ENCODE measurements around the gene TOGARAM2. TPM values are rescaled to one million over a fixed set of nuclear protein-coding genes. Genes with fewer than 3 reads are reported as not detected.
A peak's percentile ranks its signal among the peaks of the same experiment; 100 is the strongest.

TOGARAM2 gene
- total and polyA plus RNA-seq, 2 experiments from 2014 or later = 1.8 TPM

DNA sequence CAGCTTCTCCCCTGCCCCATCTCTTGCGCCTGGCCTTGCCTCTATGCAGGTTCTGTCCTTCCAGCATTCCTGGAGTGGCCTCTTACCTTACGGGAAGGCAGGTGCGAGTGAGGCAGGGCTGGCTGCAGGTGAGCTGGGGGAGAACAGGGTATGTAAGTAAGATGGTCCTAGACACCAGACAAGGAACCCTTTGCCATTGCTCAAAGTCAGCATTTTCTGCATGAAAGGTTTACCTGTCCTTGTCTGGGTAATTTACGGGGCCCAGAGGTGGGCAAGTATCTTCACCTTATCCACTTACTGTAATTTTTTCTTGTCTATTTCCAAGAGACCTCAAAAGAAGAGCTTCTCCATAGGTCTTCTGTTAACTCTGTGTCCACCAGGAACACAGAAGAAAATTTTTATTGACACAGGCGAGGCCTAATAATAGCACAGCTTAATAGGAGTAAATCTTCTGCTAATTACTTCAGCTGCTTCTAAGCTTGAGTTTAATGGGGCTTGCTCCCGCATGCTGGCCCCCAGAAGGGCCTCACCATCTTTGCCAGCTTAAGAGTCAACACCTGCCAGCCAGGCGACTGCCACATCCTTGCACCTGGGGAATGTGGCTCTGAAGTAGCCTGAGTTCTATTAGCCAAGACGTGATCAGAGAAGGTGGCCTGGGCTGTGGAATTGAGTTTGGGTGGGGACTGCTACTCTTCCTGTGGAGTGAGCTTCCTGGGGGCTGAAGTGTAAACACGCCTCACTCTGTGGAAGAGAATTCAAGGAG lies 66.2 kb downstream of the TOGARAM2 start:
- peak overlapping the region; percentile 56; the same call in 1 of the 2 replicates for H3K27ac Mint-ChIP-seq
- Histone ChIP-seq H3F3A (replicated peaks; ENCODE audit: low read depth) (no peaks in the 10 kb centered on the region), H4K20me1 (replicated peaks; ENCODE audit: insufficient read depth) (no peaks in the 10 kb centered on the region), H3K79me2 (replicated peaks; ENCODE audit: insufficient read depth) (no peaks in the 10 kb centered on the region), H3K27ac (ENCODE audit: low read depth) (no peak overlapping the region), H3K27me3 (ENCODE audit: insufficient read depth) (no peaks in the 10 kb centered on the region), H3K4me1 (ENCODE audit: insufficient read depth) (peaks cover 7% of the 10 kb centered on the region; the same call in 1 of the 2 replicates), H3K36me3 (ENCODE audit: insufficient read depth) (no peaks in the 10 kb centered on the region), H3K4me3 (no peak overlapping the region), H2AFZ (no peak overlapping the region), H3K9me2 (ENCODE audit: insufficient read depth) (no peaks in the 10 kb centered on the region), H3K4me2 (no peak overlapping the region)
- no peaks in the 10 kb centered on the region for H3K9me3 Mint-ChIP-seq
- no peak for ATAC-seq
- TF ChIP-seq, protein P1, sequence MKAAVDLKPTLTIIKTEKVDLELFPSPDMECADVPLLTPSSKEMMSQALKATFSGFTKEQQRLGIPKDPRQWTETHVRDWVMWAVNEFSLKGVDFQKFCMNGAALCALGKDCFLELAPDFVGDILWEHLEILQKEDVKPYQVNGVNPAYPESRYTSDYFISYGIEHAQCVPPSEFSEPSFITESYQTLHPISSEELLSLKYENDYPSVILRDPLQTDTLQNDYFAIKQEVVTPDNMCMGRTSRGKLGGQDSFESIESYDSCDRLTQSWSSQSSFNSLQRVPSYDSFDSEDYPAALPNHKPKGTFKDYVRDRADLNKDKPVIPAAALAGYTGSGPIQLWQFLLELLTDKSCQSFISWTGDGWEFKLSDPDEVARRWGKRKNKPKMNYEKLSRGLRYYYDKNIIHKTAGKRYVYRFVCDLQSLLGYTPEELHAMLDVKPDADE (IDR thresholded peaks at IDR 0.05) = no peak
- TF ChIP-seq EZH2 (IDR thresholded peaks at IDR 0.05; ENCODE audit: low read depth, unreplicated experiment) (no peak), POLR2AphosphoS5 (IDR thresholded peaks at IDR 0.05; ENCODE audit: low read depth) (no peak), EZH2phosphoT487 (IDR thresholded peaks at IDR 0.05; ENCODE audit: unreplicated experiment) (no peak), NANOG (IDR thresholded peaks at IDR 0.05; ENCODE audit: borderline replicate concordance) (no peak), ZNF331 (CRISPR knock-in tag; IDR thresholded peaks at IDR 0.05; ENCODE audit: low read depth) (no peak), REST (IDR thresholded peaks at IDR 0.05; ENCODE audit: unreplicated experiment) (no peak), CTCF (conservative IDR thresholded peaks at IDR 0.05; ENCODE audit: low read depth in 2 of 2) (no peak), CREB1 (CRISPR knock-in tag; IDR thresholded peaks at IDR 0.05; ENCODE audit: low read depth) (no peak), JUNB (IDR thresholded peaks at IDR 0.05; ENCODE audit: unreplicated experiment) (no peak), ZNF114 (CRISPR knock-in tag; IDR thresholded peaks at IDR 0.05) (no peak), STAT1 (IDR thresholded peaks at IDR 0.05; ENCODE audit: unreplicated experiment) (no peak)
- TF ChIP-seq, protein P2, sequence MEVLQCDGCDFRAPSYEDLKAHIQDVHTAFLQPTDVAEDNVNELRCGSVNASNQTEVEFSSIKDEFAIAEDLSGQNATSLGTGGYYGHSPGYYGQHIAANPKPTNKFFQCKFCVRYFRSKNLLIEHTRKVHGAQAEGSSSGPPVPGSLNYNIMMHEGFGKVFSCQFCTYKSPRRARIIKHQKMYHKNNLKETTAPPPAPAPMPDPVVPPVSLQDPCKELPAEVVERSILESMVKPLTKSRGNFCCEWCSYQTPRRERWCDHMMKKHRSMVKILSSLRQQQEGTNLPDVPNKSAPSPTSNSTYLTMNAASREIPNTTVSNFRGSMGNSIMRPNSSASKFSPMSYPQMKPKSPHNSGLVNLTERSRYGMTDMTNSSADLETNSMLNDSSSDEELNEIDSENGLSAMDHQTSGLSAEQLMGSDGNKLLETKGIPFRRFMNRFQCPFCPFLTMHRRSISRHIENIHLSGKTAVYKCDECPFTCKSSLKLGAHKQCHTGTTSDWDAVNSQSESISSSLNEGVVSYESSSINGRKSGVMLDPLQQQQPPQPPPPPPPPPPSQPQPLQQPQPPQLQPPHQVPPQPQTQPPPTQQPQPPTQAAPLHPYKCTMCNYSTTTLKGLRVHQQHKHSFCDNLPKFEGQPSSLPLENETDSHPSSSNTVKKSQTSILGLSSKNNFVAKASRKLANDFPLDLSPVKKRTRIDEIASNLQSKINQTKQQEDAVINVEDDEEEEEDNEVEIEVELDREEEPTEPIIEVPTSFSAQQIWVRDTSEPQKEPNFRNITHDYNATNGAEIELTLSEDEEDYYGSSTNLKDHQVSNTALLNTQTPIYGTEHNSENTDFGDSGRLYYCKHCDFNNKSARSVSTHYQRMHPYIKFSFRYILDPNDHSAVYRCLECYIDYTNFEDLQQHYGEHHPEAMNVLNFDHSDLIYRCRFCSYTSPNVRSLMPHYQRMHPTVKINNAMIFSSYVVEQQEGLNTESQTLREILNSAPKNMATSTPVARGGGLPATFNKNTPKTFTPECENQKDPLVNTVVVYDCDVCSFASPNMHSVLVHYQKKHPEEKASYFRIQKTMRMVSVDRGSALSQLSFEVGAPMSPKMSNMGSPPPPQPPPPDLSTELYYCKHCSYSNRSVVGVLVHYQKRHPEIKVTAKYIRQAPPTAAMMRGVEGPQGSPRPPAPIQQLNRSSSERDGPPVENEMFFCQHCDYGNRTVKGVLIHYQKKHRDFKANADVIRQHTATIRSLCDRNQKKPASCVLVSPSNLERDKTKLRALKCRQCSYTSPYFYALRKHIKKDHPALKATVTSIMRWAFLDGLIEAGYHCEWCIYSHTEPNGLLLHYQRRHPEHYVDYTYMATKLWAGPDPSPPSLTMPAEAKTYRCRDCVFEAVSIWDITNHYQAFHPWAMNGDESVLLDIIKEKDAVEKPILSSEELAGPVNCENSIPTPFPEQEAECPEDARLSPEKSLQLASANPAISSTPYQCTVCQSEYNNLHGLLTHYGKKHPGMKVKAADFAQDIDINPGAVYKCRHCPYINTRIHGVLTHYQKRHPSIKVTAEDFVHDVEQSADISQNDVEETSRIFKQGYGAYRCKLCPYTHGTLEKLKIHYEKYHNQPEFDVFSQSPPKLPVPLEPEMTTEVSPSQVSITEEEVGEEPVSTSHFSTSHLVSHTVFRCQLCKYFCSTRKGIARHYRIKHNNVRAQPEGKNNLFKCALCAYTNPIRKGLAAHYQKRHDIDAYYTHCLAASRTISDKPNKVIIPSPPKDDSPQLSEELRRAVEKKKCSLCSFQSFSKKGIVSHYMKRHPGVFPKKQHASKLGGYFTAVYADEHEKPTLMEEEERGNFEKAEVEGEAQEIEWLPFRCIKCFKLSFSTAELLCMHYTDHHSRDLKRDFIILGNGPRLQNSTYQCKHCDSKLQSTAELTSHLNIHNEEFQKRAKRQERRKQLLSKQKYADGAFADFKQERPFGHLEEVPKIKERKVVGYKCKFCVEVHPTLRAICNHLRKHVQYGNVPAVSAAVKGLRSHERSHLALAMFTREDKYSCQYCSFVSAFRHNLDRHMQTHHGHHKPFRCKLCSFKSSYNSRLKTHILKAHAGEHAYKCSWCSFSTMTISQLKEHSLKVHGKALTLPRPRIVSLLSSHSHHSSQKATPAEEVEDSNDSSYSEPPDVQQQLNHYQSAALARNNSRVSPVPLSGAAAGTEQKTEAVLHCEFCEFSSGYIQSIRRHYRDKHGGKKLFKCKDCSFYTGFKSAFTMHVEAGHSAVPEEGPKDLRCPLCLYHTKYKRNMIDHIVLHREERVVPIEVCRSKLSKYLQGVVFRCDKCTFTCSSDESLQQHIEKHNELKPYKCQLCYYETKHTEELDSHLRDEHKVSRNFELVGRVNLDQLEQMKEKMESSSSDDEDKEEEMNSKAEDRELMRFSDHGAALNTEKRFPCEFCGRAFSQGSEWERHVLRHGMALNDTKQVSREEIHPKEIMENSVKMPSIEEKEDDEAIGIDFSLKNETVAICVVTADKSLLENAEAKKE (CRISPR knock-in tag; IDR thresholded peaks at IDR 0.05) = no peak
- no peak overlapping the region for H3K4me3 Mint-ChIP-seq
- H3K4me1 Mint-ChIP-seq = peaks cover 17% of the 10 kb centered on the region
- no peak for DNase-seq (ENCODE audit: low spot score)
- no peaks in the 10 kb centered on the region for H3K36me3 Mint-ChIP-seq (ENCODE audit: low read depth)
- no peaks in the 10 kb centered on the region for H3K27me3 Mint-ChIP-seq (ENCODE audit: insufficient read depth, low read depth, poor library complexity)

All from GM23338 (cell line).